Measurements from ENCODE around the gene CALCOCO1. TPM values are rescaled to one million over a fixed set of nuclear protein-coding genes. Genes with fewer than 3 reads are reported as not detected.

CALCOCO1 gene
- total and polyA plus RNA-seq, 12 donors, result 48.0 to 187 (median 122) TPM

- no peak for TF ChIP-seq POLR2A (IDR thresholded peaks at IDR 0.05)
- TF ChIP-seq CTCF (IDR thresholded peaks at IDR 0.05), result no peak
These were observed 8.3 kb upstream of the CALCOCO1 start for GRCh38 chr12:53735556-53735955.

GRCh38 chr12:53734425-53734824, 7.2 kb upstream of the CALCOCO1 start:
- TF ChIP-seq POLR2A (IDR thresholded peaks at IDR 0.05) (no peak), CTCF (IDR thresholded peaks at IDR 0.05) (no peak)
- Histone ChIP-seq H3K36me3 (replicated peaks in 1 of 2) (no peaks in the 10 kb centered on the region), H3K4me1 (replicated peaks in 1 of 2) (no peaks in the 10 kb centered on the region), H3K9me3 (replicated peaks in 1 of 3) (no peaks in the 10 kb centered on the region), H3K4me3 (no peak overlapping the region), H3K27me3 (peaks cover 27% of the 10 kb centered on the region), H3K27ac (no peak overlapping the region)
- intact Hi-C loops (cut with DNase I), result no loop called here
- DNase-seq, result no peak
- WGBS, 4 donors, result 85 to 92% (median 86%) methylated on average over 9 of the region's 9 CpGs

More at GRCh38 chr12:53735556-53735955, 8.3 kb upstream of the CALCOCO1 start:
- WGBS, 4 donors, result 47 to 76% (median 63%) methylated on average over 2 of the region's 2 CpGs
- no peaks in the 10 kb centered on the region for H3K4me1 ChIP-seq (replicated peaks in 1 of 2)
- DNase-seq, result no peak
- intact Hi-C loops (cut with DNase I), result no loop called here
- no peak overlapping the region for H3K4me3 ChIP-seq
- H3K9me3 ChIP-seq (replicated peaks in 1 of 3), result no peaks in the 10 kb centered on the region
- H3K27ac ChIP-seq, result no peak overlapping the region
- H3K36me3 ChIP-seq (replicated peaks in 1 of 2), result no peaks in the 10 kb centered on the region
- H3K27me3 ChIP-seq, result peaks cover 37% of the 10 kb centered on the region

- Histone ChIP-seq H3K27ac (no peak overlapping the region), H3K36me3 (replicated peaks in 1 of 2) (no peaks in the 10 kb centered on the region), H3K27me3 (peaks cover 23% of the 10 kb centered on the region), H3K4me1 (replicated peaks in 1 of 2) (no peaks in the 10 kb centered on the region), H3K9me3 (replicated peaks in 1 of 3) (no peaks in the 10 kb centered on the region), H3K4me3 (no peak overlapping the region)
- DNase-seq, result no peak
- intact Hi-C loops (cut with DNase I), result no loop called here
- 53 to 66% (median 59%) methylated on average over 5 of the region's 5 CpGs for WGBS, 4 donors
- TF ChIP-seq CTCF (IDR thresholded peaks at IDR 0.05), result no peak
- no peak for TF ChIP-seq POLR2A (IDR thresholded peaks at IDR 0.05)
These were observed 6.6 kb upstream of the CALCOCO1 start for GRCh38 chr12:53733807-53734200.

- TF ChIP-seq CTCF (IDR thresholded peaks at IDR 0.05), result no peak
- no peak for TF ChIP-seq POLR2A (IDR thresholded peaks at IDR 0.05)
- no peaks in the 10 kb centered on the region for H3K36me3 ChIP-seq (replicated peaks in 1 of 2)
- WGBS, 4 donors, result 91 to 94% (median 92%) methylated on average over 2 of the region's 2 CpGs
- H3K4me1 ChIP-seq (replicated peaks in 1 of 2), result no peaks in the 10 kb centered on the region
- no peak overlapping the region for H3K27ac ChIP-seq
- peaks cover 17% of the 10 kb centered on the region for H3K27me3 ChIP-seq
- no peaks in the 10 kb centered on the region for H3K9me3 ChIP-seq (replicated peaks in 1 of 3)
- DNase-seq, result no peak
- H3K4me3 ChIP-seq, result no peak overlapping the region
- intact Hi-C loops (cut with DNase I), result no loop called here
These were observed 6.0 kb upstream of the CALCOCO1 start for GRCh38 chr12:53733051-53733806.

Data from adrenal gland (tissue), 12 donors.